Measurements from ENCODE around the gene NDUFA12. TPM values are rescaled to one million over a fixed set of nuclear protein-coding genes. Genes with fewer than 3 reads are reported as not detected.

NDUFA12 gene
- total RNA-seq, 1 donor = 66.6 TPM

DNA sequence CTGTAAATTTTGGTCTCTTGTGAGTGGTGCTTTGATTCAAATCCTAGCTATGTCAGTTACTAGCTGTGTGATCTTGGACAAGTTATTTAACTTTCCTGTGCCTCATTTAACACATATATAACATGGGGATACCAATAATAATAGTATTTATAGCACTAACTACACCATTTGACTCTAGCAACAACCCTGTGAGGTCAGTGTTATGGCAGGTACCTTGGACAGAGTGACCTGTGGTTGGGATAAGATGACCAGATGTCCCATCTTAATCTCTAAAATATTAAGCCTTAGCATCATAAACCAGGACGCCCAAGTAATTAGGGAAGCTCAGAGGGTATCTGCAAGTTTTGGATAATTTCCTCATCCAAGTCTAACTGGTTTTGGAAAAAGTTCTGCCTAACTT, 73.7 kb downstream of the NDUFA12 start:
- no peak overlapping the region for H2AFZ ChIP-seq (ENCODE audit: low read length)

GRCh38 chr12:94925729-94926128, 77.8 kb downstream of the NDUFA12 start:
- no peak for DNase-seq (ENCODE audit: insufficient read length, low spot score, missing footprints)
- no peaks in the 10 kb centered on the region for H3K36me3 ChIP-seq (ENCODE audit: insufficient read depth, low read length)
- no peaks in the 10 kb centered on the region for H3K79me2 ChIP-seq (ENCODE audit: insufficient read depth, low read length)
- no peak overlapping the region for H3K27ac ChIP-seq (ENCODE audit: low read depth, low read length)
- no peak overlapping the region for H2AFZ ChIP-seq (ENCODE audit: low read length)
- H3K27me3 ChIP-seq (ENCODE audit: insufficient read depth, low read length) = no peaks in the 10 kb centered on the region
- H3K4me2 ChIP-seq (ENCODE audit: insufficient read depth, low read length) = no peak overlapping the region
- no peak overlapping the region for H3K4me3 ChIP-seq (ENCODE audit: insufficient read depth, low read length)
- TF ChIP-seq, protein P1, sequence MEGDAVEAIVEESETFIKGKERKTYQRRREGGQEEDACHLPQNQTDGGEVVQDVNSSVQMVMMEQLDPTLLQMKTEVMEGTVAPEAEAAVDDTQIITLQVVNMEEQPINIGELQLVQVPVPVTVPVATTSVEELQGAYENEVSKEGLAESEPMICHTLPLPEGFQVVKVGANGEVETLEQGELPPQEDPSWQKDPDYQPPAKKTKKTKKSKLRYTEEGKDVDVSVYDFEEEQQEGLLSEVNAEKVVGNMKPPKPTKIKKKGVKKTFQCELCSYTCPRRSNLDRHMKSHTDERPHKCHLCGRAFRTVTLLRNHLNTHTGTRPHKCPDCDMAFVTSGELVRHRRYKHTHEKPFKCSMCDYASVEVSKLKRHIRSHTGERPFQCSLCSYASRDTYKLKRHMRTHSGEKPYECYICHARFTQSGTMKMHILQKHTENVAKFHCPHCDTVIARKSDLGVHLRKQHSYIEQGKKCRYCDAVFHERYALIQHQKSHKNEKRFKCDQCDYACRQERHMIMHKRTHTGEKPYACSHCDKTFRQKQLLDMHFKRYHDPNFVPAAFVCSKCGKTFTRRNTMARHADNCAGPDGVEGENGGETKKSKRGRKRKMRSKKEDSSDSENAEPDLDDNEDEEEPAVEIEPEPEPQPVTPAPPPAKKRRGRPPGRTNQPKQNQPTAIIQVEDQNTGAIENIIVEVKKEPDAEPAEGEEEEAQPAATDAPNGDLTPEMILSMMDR (IDR thresholded peaks at IDR 0.05; ENCODE audit: extremely low read depth, low read depth, low read length) = no peak
- H3K4me1 ChIP-seq (ENCODE audit: insufficient read depth, low read length) = no peaks in the 10 kb centered on the region
- H3K9me3 ChIP-seq (ENCODE audit: low read depth, low read length) = no peaks in the 10 kb centered on the region
- H4K20me1 ChIP-seq (ENCODE audit: insufficient read depth, low read length) = no peaks in the 10 kb centered on the region

More for the DNA sequence above, 73.7 kb downstream of the NDUFA12 start:
- Histone ChIP-seq H4K20me1 (ENCODE audit: insufficient read depth, low read length) (no peaks in the 10 kb centered on the region), H3K4me3 (ENCODE audit: insufficient read depth, low read length) (no peak overlapping the region), H3K36me3 (ENCODE audit: insufficient read depth, low read length) (no peaks in the 10 kb centered on the region), H3K27me3 (ENCODE audit: insufficient read depth, low read length) (peaks cover 3% of the 10 kb centered on the region), H3K4me2 (ENCODE audit: insufficient read depth, low read length) (no peak overlapping the region), H3K27ac (ENCODE audit: low read depth, low read length) (no peak overlapping the region), H3K79me2 (ENCODE audit: insufficient read depth, low read length) (no peaks in the 10 kb centered on the region), H3K4me1 (ENCODE audit: insufficient read depth, low read length) (no peaks in the 10 kb centered on the region), H3K9me3 (ENCODE audit: low read depth, low read length) (no peaks in the 10 kb centered on the region)
- DNase-seq (ENCODE audit: insufficient read length, low spot score, missing footprints) = no peak
- TF ChIP-seq, protein P1 (IDR thresholded peaks at IDR 0.05; ENCODE audit: extremely low read depth, low read depth, low read length) = no peak

DNA sequence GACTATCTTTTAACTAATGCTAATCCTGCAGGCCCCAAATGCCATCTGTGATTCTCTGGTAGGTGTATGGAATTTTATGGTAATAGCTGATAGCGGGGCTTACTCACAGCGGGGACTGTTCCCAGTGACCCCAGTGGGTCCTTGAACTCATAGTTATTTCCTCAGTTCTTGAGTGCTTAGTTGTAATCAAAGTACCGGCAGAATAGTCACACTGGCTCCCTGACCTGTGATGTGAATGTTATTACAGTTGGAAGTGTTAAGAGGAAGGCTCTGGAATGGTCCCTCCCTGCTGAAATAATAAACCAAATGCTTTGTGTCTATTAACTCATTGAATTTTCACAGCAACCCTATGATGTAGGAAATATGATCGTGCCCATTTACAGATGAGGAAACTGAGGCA, 78.3 kb downstream of the NDUFA12 start:
- H3K27me3 ChIP-seq (ENCODE audit: insufficient read depth, low read length) = no peaks in the 10 kb centered on the region
- no peak overlapping the region for H3K4me3 ChIP-seq (ENCODE audit: insufficient read depth, low read length)

GRCh38 chr12:94922561-94922960, 80.9 kb downstream of the NDUFA12 start:
- TF ChIP-seq, protein P1 (IDR thresholded peaks at IDR 0.05; ENCODE audit: extremely low read depth, low read depth, low read length) = no peak
- Histone ChIP-seq H3K36me3 (ENCODE audit: insufficient read depth, low read length) (no peaks in the 10 kb centered on the region), H3K4me2 (ENCODE audit: insufficient read depth, low read length) (no peak overlapping the region), H3K9me3 (ENCODE audit: low read depth, low read length) (no peaks in the 10 kb centered on the region), H3K4me1 (ENCODE audit: insufficient read depth, low read length) (no peaks in the 10 kb centered on the region), H4K20me1 (ENCODE audit: insufficient read depth, low read length) (no peaks in the 10 kb centered on the region), H3K27ac (ENCODE audit: low read depth, low read length) (no peak overlapping the region), H3K27me3 (ENCODE audit: insufficient read depth, low read length) (no peaks in the 10 kb centered on the region), H3K4me3 (ENCODE audit: insufficient read depth, low read length) (no peak overlapping the region), H3K79me2 (ENCODE audit: insufficient read depth, low read length) (no peaks in the 10 kb centered on the region), H2AFZ (ENCODE audit: low read length) (no peak overlapping the region)
- no peak for DNase-seq (ENCODE audit: insufficient read length, low spot score, missing footprints)

More for the DNA sequence above, 78.3 kb downstream of the NDUFA12 start:
- Histone ChIP-seq H3K4me1 (ENCODE audit: insufficient read depth, low read length) (no peaks in the 10 kb centered on the region), H3K36me3 (ENCODE audit: insufficient read depth, low read length) (no peaks in the 10 kb centered on the region), H3K79me2 (ENCODE audit: insufficient read depth, low read length) (no peaks in the 10 kb centered on the region), H3K9me3 (ENCODE audit: low read depth, low read length) (no peaks in the 10 kb centered on the region), H2AFZ (ENCODE audit: low read length) (no peak overlapping the region), H3K27ac (ENCODE audit: low read depth, low read length) (no peak overlapping the region), H3K4me2 (ENCODE audit: insufficient read depth, low read length) (no peak overlapping the region), H4K20me1 (ENCODE audit: insufficient read depth, low read length) (no peaks in the 10 kb centered on the region)
- TF ChIP-seq, protein P1 (IDR thresholded peaks at IDR 0.05; ENCODE audit: extremely low read depth, low read depth, low read length) = no peak
- DNase-seq (ENCODE audit: insufficient read length, low spot score, missing footprints) = no peak

Other genes with a start within 250 kb of the NDUFA12 start
- 22.1 and 23.9 TPM in 2 replicates for gene NR2C1, start 69.9 kb upstream of the NDUFA12 start, total RNA-seq
- 11.9 and 14.4 TPM in 2 replicates for gene FGD6, start 213.8 kb upstream of the NDUFA12 start, total RNA-seq
- 77.1 and 86.3 TPM in 2 replicates for gene VEZT, start 214.1 kb upstream of the NDUFA12 start, total RNA-seq